HG02678 (cell line): ENCODE results near the gene TECTB.

Experiments
- ATAC-seq: cut with Tn5 transposase; IDR thresholded peaks from one replicate; pipeline ENCODE4 v1.9.1; 2021; ENCODE audit warnings: mild to moderate bottlenecking, moderate library complexity; ENCODE audit not compliant: unreplicated experiment

The TECTB gene

DNA sequence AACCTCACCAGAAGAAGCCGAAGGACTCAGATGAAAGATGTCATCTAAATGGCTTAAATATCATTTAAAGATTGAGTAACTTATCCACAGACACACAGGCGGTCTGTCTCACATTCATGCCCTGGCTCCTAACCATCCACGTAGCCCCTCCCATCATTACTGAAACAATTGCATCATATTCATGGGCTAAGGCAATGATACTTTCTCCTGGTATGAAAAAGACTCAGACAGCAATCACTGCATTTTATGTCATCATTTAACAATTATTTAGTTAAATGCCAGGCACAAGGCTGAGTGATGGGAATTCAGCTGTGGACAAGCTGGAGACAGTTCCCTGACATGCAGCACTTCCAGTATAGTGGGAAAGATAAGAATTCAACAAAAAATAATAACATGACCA is 11.2 kb upstream of the TECTB start:
- ATAC-seq = no peak

GRCh38 chr10:112274831-112275230 is 8.4 kb upstream of the TECTB start:
- no peak for ATAC-seq

- ATAC-seq = no peak
These were observed 7.5 kb upstream of the TECTB start for GRCh38 chr10:112275512-112276245.

DNA sequence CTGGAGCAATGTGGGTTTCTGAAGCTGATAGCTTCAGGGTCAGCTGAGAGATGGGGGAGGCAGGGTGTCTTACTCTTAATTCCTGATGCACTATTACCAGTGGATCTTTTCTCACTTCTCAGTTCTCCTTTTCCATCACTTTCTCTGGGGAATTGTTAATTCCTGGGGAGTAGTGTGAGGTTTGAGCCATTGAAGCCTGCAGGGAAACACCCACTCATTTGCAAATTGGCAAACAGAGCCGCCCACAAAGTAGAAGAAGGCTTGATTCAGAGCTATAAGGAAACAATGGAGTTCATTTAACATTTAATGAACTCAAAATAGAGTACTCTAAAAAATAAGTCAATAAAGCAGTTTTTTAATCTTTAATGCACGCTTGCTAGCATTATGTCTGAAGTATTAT is 4.3 kb upstream of the TECTB start:
- no peak for ATAC-seq

- no peak for ATAC-seq
These were observed 3.8 kb upstream of the TECTB start for GRCh38 chr10:112279433-112279832.

DNA sequence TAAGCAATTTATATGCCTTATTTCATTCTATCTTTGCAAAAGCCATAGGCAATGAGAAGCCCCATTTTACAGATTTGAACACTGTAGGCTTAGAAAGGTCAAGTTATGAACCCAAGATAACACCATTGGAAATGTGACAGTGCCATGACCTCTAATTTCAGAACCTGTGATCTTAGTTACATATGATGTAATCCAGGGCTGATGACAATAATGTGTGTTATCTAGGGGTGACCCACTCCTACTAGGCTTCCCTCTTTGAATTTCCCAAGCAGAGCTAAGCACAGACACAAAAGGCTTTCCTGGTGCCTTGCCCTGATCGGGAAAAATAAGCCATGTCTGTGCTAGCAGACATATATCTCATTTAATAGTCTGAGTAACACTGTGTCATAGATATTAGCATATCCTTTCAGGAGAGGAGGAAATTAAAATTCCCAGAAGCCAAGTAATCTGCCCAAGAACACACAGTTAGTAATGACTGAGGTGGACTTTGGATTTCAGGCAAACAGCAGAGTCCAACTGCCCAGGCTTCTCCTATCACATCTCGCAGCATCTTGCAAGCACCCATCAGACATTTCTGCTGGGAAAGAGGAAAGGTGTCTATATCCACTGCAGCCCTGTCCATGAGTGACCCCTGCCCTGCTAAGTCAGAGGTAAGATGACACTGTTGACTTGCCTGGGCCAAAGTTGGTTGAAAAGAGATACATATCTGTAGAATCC is 2.8 kb upstream of the TECTB start:
- no peak for ATAC-seq

DNA sequence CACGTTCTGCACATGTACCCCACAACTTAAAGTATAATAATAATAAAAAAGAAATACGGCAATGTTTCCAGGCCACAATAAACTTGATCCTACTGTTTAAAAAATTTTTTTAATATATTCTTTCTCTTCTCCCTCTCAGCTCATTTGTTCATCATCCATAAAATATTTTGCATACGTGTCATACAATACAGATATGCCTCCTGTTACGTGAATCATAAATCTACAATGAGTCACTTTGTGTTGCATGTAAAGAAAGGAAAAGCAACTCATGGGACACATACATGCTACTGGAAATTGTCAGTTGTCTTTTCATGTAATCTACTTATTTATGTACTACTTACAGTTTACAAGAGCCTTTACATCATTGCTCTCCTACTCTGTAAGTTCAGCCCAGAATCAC is 1.1 kb upstream of the TECTB start:
- no peak for ATAC-seq

GRCh38 chr10:112286837-112287818 is 3.9 kb downstream of the TECTB start:
- no peak for ATAC-seq

- no peak for ATAC-seq
These were observed 4.6 kb downstream of the TECTB start for GRCh38 chr10:112287844-112288243.

GRCh38 chr10:112288486-112288885 is 5.3 kb downstream of the TECTB start:
- ATAC-seq = no peak

- no peak for ATAC-seq
These were observed 6.3 kb downstream of the TECTB start for GRCh38 chr10:112289373-112290053.

DNA sequence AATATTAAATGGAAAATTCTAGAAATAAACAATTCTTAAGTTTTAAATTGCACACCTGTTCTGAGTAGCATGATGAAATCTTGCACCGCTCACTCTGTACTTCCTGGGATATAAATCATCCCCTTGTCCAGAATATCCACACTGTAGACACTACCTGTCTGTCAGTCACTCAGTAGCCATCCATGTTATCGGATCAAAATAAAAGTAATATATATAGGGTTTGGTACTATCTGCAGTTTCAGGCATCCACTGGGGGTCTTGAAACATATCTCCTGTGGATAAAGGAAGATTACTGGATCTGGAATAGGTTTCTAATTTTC is 6.8 kb downstream of the TECTB start:
- no peak for ATAC-seq

- ATAC-seq = no peak
These were observed 11.0 kb downstream of the TECTB start for GRCh38 chr10:112294169-112294568.

DNA sequence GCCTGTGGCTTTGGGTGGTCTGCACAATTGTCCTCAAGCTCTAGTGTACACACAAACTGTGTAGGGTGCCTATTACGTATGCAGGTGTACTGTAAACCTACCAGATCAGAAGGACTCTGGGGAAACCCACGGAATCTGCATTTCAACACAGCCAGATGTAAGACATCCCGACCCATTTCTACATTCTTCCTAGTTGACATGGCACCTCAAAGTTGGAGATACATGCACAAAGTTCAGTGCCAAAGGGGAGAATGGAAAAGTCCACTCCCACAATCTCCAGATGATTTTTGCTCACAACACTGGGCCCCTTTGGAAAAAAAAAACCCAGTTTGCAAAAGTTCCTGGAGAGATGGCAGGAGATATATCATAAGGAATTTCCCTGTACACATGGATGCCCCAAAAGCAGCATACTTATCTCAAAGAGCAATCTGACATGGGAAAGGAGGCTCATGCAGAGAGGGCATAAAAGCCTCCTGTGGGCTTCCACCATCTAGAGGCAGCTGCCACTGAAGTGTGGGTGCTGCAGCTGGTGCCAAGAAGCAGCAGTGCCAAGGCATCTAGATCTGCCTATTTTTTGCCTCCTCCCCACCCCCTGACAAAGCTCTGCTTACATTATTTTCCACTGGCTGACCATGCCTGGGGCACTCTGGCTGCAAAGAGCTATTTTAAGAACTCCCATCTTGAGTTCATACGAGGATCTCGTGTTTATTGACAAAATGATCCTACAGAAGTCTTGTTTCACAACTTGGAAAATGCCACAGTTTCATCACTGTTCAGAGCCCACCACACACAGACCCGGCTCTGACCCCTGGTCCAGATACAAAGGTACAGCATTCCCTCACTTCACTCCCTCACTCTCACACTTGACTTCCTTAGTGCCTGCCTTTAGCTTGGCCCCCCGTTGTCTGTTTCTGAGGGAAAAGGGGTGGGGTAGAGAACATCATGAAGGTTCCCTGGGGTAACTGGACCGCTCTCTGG is 12.9 kb downstream of the TECTB start:
- ATAC-seq = no peak

DNA sequence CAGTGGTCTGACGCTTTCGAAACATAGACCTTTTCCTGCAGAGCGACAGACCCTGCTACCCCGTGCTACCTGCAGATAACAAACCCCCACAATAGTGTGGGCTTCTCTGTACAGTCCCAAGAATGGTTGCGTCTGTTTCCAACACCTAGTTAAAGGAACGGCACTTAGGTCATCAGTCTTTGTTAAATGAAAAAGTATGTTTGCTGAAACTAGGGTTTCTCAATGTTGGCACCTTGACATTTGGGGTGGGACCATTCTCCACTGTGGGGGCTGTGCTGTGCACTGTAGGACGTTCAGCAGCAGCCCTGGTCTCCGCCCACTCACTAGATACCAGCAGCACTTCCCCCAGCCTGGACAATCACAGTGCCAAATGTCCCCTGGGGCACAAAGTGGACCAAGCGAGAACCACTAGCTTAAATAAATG is 13.7 kb downstream of the TECTB start:
- no peak for ATAC-seq

DNA sequence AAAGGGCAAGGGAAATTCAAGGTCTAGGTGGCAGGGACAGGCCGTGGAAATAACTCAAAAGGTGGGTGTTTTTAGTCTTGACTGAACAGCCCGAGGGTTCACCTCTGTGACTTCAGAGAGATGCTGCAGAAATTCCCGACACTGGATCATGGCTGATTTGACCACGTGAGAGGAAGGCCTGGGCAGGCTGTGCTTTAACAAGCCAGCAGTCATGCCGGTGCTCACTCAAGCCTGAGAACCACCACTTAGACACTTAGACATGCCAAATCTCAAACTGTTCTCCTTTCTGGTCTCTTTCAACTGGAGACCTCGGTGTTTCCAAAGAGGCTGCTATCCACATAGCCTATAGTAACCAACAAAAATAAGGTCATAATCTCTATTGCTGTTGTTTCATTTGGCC is 15.4 kb downstream of the TECTB start:
- ATAC-seq = no peak

- no peak for ATAC-seq
These were observed 16.3 kb downstream of the TECTB start for GRCh38 chr10:112299456-112299855.

GRCh38 chr10:112302335-112302734 is 19.1 kb downstream of the TECTB start:
- no peak for ATAC-seq

DNA sequence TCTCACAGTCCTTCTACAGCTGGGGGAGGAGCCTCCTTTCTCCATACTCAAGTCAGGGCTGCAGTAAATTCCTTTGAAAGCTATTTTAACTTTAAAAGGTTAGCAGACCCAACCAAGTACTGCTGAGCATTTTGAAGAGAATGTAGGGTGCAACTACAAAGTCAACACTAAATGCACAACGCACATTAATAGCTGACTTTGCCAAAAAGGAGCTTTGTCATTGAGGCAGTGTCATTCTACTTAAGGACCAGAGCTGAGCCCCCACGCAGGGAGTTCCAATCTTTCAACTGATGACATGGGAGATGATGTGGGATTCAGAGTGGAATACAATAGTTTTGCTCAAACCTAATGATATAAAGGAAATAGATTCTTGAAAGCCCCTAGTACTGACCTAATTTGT is 20.3 kb downstream of the TECTB start:
- no peak for ATAC-seq
